Epithelial cell of esophagus (primary cell): Measurements from ENCODE around the gene ARMC10.
"Not testable (repeated sequence)": the region's sequence is repeated elsewhere in the genome, so short reads cannot be mapped to it uniquely, and the experiment has no call there.

Experiments used
- DNase-seq: peaks from one replicate; pipeline ENCODE4 v3.0.0; 2010; ENCODE audit warnings: low read depth
- H3K4me3 ChIP-seq: 2 replicates; pipeline ENCODE4 v1.5.1; 2011; ENCODE audit warnings: mild to moderate bottlenecking, low read length, control low read depth
- CTCF ChIP-seq: IDR thresholded peaks from 2 replicates; pipeline ENCODE4 v1.5.1; 2011; ENCODE audit warnings: low read depth, mild to moderate bottlenecking, low read length, control low read depth, inconsistent platforms; ENCODE audit not compliant: insufficient read depth; ENCODE audit errors: missing control alignments

Gene ARMC10

GRCh38 chr7:103140061-103140460 is 65.1 kb downstream of the ARMC10 start:
- no peak overlapping the region for H3K4me3 ChIP-seq
- no peak for DNase-seq
- TF ChIP-seq CTCF = no peak

GRCh38 chr7:103140685-103141084 is 65.7 kb downstream of the ARMC10 start:
- DNase-seq = no peak
- no peak overlapping the region for H3K4me3 ChIP-seq
- TF ChIP-seq CTCF = no peak

- no peak overlapping the region for H3K4me3 ChIP-seq
- no peak for TF ChIP-seq CTCF
- DNase-seq = peak; percentile 29
These were observed 66.9 kb downstream of the ARMC10 start for GRCh38 chr7:103141753-103142404.

- TF ChIP-seq CTCF = no peak
- peak; percentile 43 for DNase-seq
- H3K4me3 ChIP-seq = no peak overlapping the region
These were observed 67.6 kb downstream of the ARMC10 start for GRCh38 chr7:103142494-103142893.

- no peak for DNase-seq
- no peak for TF ChIP-seq CTCF
- H3K4me3 ChIP-seq = no peak overlapping the region
These were observed 68.9 kb downstream of the ARMC10 start for GRCh38 chr7:103143868-103144267.

GRCh38 chr7:103144754-103145153 is 69.8 kb downstream of the ARMC10 start:
- DNase-seq, H3K4me3 ChIP-seq: not testable (repeated sequence)

- peak overlapping the region; percentile 84 for H3K4me3 ChIP-seq
- TF ChIP-seq CTCF = no peak
- peak; percentile 38 for DNase-seq
These were observed 73.4 kb downstream of the ARMC10 start for GRCh38 chr7:103148131-103148993.
